ENCODE measurements around the gene ZNF267. TPM values are rescaled to one million over a fixed set of nuclear protein-coding genes. Genes with fewer than 3 reads are reported as not detected.

The ZNF267 gene
- total and polyA plus RNA-seq, 2 of the 8 experiments (the other 6 are each of a cell fraction or from before 2014, with no cell fraction given) = 5.5 to 28.3 TPM

DNA sequence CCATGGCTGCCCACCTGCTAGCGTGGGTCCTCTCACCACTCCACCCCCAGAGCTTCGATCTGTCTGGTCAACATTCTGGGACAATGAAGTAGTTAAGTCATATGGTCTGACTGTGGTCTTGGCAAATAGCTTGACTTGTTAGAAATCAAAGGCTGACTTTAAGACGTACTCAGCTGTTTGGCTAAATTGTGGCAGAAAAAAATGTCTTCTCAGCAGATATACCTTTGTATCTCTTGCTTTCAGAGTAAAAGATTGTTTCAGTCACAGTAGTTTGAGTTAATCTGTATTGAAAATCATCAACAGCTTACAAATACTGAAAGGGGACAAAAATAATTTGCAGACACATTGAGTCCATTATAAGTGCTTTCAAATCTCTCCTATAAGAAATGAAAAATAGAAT, 2.1 kb upstream of the ZNF267 start (continued):
- TF ChIP-seq CHD7 (IDR thresholded peaks at IDR 0.05; ENCODE audit: insufficient replicate concordance, low read length) (no peak), SP2 (IDR thresholded peaks at IDR 0.05; ENCODE audit: low read length) (no peak), ATF3 (IDR thresholded peaks at IDR 0.05; ENCODE audit: insufficient read depth, low read depth, low read length) (no peak), SP1 (IDR thresholded peaks at IDR 0.05; ENCODE audit: low read depth, low read length) (no peak), EGR1 (IDR thresholded peaks at IDR 0.05; ENCODE audit: borderline replicate concordance, low read depth, low read length) (no peak), GTF2F1 (IDR thresholded peaks at IDR 0.05; ENCODE audit: borderline replicate concordance, low read depth, low read length) (no peak), SUZ12 (IDR thresholded peaks at IDR 0.05; ENCODE audit: low read length) (no peak), RFX5 (IDR thresholded peaks at IDR 0.05; ENCODE audit: borderline replicate concordance, low read depth, low read length) (no peak), HDAC6 (IDR thresholded peaks at IDR 0.05; ENCODE audit: low read depth, low read length) (no peak)
- TF ChIP-seq, protein P1, sequence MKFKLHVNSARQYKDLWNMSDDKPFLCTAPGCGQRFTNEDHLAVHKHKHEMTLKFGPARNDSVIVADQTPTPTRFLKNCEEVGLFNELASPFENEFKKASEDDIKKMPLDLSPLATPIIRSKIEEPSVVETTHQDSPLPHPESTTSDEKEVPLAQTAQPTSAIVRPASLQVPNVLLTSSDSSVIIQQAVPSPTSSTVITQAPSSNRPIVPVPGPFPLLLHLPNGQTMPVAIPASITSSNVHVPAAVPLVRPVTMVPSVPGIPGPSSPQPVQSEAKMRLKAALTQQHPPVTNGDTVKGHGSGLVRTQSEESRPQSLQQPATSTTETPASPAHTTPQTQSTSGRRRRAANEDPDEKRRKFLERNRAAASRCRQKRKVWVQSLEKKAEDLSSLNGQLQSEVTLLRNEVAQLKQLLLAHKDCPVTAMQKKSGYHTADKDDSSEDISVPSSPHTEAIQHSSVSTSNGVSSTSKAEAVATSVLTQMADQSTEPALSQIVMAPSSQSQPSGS (IDR thresholded peaks at IDR 0.05; ENCODE audit: low read length) = no peak
